PC-3 (cell line): ENCODE results near the gene LSP1. TPM values are rescaled to one million over a fixed set of nuclear protein-coding genes. Genes with fewer than 3 reads are reported as not detected.

Experiments
- ATAC-seq: fragments of 200-7000 bp; cut with Tn5 transposase; 2 replicates; pipeline ENCODE4 v1.9.1; 2020; ENCODE audit warnings: mild to moderate bottlenecking, moderate library complexity
- BruUV-seq: library from RNA; stranded (reverse); fragments of 400-500 nt; replicated peaks from 2 replicates; lab custom pipeline; 2021; lab: Mats Ljungman, UMichigan
- CTCF ChIA-PET: fragments of 300-600 bp; sonication (Branson Sonifier 250); formaldehyde crosslinking; loops from one replicate; lab custom pipeline; 2022; ENCODE audit warnings: antibody characterized with exemption; lab: Charles Lee
- POLR2A ChIA-PET: fragments of 300-600 bp; sonication (Branson Sonifier 250); formaldehyde crosslinking; loops from one replicate; lab custom pipeline; 2022; ENCODE audit warnings: antibody characterized with exemption; ENCODE audit not compliant: unreplicated experiment; lab: Charles Lee
- DNase-seq: peaks from one replicate; pipeline ENCODE4 v3.0.0-alpha.2; 2015
- H2AFZ ChIP-seq: fragments of 300-600 bp; sonication (generic); 2 replicates; pipeline ENCODE4 v1.6.0; 2016; ENCODE audit warnings: antibody characterized with exemption, low read length
- H3F3A ChIP-seq: fragments of 300-600 bp; sonication (generic); one replicate; pipeline ENCODE4 v1.6.0; 2017; ENCODE audit warnings: antibody characterized with exemption, low read length, control low read depth, mild to moderate bottlenecking; ENCODE audit not compliant: unreplicated experiment
- H3K27ac ChIP-seq: fragments of 300-600 bp; sonication (generic); 2 replicates; pipeline ENCODE4 v1.5.1; 2016; ENCODE audit warnings: mild to moderate bottlenecking, low read length
- H3K27me3 ChIP-seq: fragments of 300-600 bp; sonication (generic); 2 replicates; pipeline ENCODE4 v1.6.1; 2016; ENCODE audit warnings: low read length, mixed read lengths
- H3K36me3 ChIP-seq: fragments of 300-600 bp; sonication (generic); 2 replicates; pipeline ENCODE4 v1.6.1; 2016; ENCODE audit warnings: low read depth, mixed run types, low read length, mixed read lengths
- H3K4me1 ChIP-seq: fragments of 300-600 bp; sonication (generic); 2 replicates; pipeline ENCODE4 v1.5.1; 2016; ENCODE audit warnings: low read length; ENCODE audit not compliant: insufficient read depth
- H3K4me2 ChIP-seq: fragments of 300-600 bp; sonication (generic); 2 replicates; pipeline ENCODE4 v1.6.0; 2016; ENCODE audit warnings: low read length
- H3K4me3 ChIP-seq: fragments of 300-600 bp; sonication (generic); 2 replicates; pipeline ENCODE4 v1.5.1; 2016; ENCODE audit warnings: mild to moderate bottlenecking, low read length, mixed read lengths
- H3K79me2 ChIP-seq: fragments of 300-600 bp; sonication (generic); 2 replicates; pipeline ENCODE4 v1.6.1; 2017; ENCODE audit warnings: low read length, mixed read lengths
- H3K9ac ChIP-seq: fragments of 300-600 bp; sonication (generic); 2 replicates; pipeline ENCODE4 v1.6.0; 2016; ENCODE audit warnings: mild to moderate bottlenecking, low read length
- H3K9me2 ChIP-seq: fragments of 300-600 bp; sonication (generic); replicated peaks from 2 replicates; pipeline ENCODE4 v1.6.1; 2016; ENCODE audit warnings: mixed run types, low read length, mixed read lengths
- H3K9me3 ChIP-seq: fragments of 300-600 bp; sonication (generic); 2 replicates; pipeline ENCODE4 v1.6.1; 2016; ENCODE audit warnings: low read length, mixed read lengths
- H4K20me1 ChIP-seq: fragments of 300-600 bp; sonication (generic); 2 replicates; pipeline ENCODE4 v1.6.1; 2016; ENCODE audit warnings: low read length, mixed read lengths
- CTCF ChIP-seq: fragments of 300-600 bp; sonication (generic); conservative IDR thresholded peaks from 2 replicates; pipeline ENCODE4 v1.5.1; 2017; ENCODE audit warnings: antibody characterized with exemption, low read depth, mild to moderate bottlenecking, low read length
- EZH2 ChIP-seq: fragments of 300-600 bp; sonication (generic); IDR thresholded peaks from one replicate; pipeline ENCODE4 v1.6.1; 2017; ENCODE audit warnings: antibody characterized with exemption, mild to moderate bottlenecking, low read length; ENCODE audit not compliant: unreplicated experiment
- EZH2phosphoT487 ChIP-seq: fragments of 300-600 bp; sonication (generic); IDR thresholded peaks from 2 replicates; pipeline ENCODE4 v1.6.1; 2018; ENCODE audit warnings: mild to moderate bottlenecking, antibody characterized with exemption, low read length, borderline replicate concordance
- intact Hi-C: fragments of 100-400 bp; cut with micrococcal nuclease; formaldehyde crosslinking; loops from 2 replicates; pipeline ENCODE4 v1.9.0; 2023
- total RNA-seq: library from RNA; depleted of rRNA; stranded (reverse); fragments of >200 nt; gene quantifications from 2 replicates; pipeline ENCODE4 v1.2.3, GENCODE V29; 2014

Gene LSP1
- total RNA-seq, 1 experiment from 2014 or later: not detected

GRCh38 chr11:1838426-1839144, 14.3 kb upstream of the LSP1 start, which contains the start of gene TNNI2:
Gene TNNI2, plus strand, starts transcription at chr11:1838981. Its CDS starts 716 bp downstream, at chr11:1839697.
- TF ChIP-seq CTCF (no peak), EZH2 (no peak), EZH2phosphoT487 (no peak)
- H3K9ac ChIP-seq: no peak within 1 kb of the TSS
- no peak within 1 kb of the TSS for H3K27ac ChIP-seq
- H3K4me1 ChIP-seq: peaks cover 14% of the 10 kb centered on the region
- no peaks in the 10 kb centered on the region for H3K79me2 ChIP-seq
- no peaks in the 10 kb centered on the region for H3K9me2 ChIP-seq
- no peak within 1 kb of the TSS for H3K4me3 ChIP-seq
- no peak for ATAC-seq
- H3K9me3 ChIP-seq: no peaks in the 10 kb centered on the region
- H3F3A ChIP-seq: no peaks in the 10 kb centered on the region
- BruUV-seq: no TSS peak
- no peak within 1 kb of the TSS for H2AFZ ChIP-seq
- H3K4me2 ChIP-seq: no peak within 1 kb of the TSS
- ChIA-PET CTCF (no interaction called here), POLR2A (no interaction called here)
- H4K20me1 ChIP-seq: no peaks in the 10 kb centered on the region
- H3K36me3 ChIP-seq: no peaks in the 10 kb centered on the region
- no peak for DNase-seq
- intact Hi-C loops: loop anchor here (10.0 kb wide), 1 partner anchor 316 kb away; no protein-coding TSS in a partner anchor
- H3K27me3 ChIP-seq: no peaks in the 10 kb centered on the region

- no TSS peak for BruUV-seq
- POLR2A ChIA-PET: no interaction called here
Measured at GRCh38 chr11:1839204-1839923, 13.5 kb upstream of the LSP1 start.

More at GRCh38 chr11:1839204-1839923, 13.5 kb upstream of the LSP1 start:
- Histone ChIP-seq H3K9me2 (no peaks in the 10 kb centered on the region), H3K9ac (no peak overlapping the region), H3K36me3 (no peaks in the 10 kb centered on the region), H3K4me1 (peaks cover 6% of the 10 kb centered on the region), H2AFZ (no peak overlapping the region), H3F3A (no peaks in the 10 kb centered on the region), H3K79me2 (no peaks in the 10 kb centered on the region), H3K4me3 (no peak overlapping the region), H3K27me3 (no peaks in the 10 kb centered on the region), H3K4me2 (no peak overlapping the region), H4K20me1 (no peaks in the 10 kb centered on the region), H3K9me3 (no peaks in the 10 kb centered on the region), H3K27ac (no peak overlapping the region)
- DNase-seq (no peak), ATAC-seq (no peak)
- CTCF ChIA-PET: interaction anchor here (0.6 kb wide), 1 partner anchor 37 kb away, joined by 10 read pairs; no protein-coding TSS in a partner anchor
- TF ChIP-seq CTCF (no peak), EZH2phosphoT487 (no peak), EZH2 (no peak)
- intact Hi-C loops: loop anchor here (10.0 kb wide), 1 partner anchor 315 kb away; no protein-coding TSS in a partner anchor
